ENCODE data around the gene FBXO42.

DNA sequence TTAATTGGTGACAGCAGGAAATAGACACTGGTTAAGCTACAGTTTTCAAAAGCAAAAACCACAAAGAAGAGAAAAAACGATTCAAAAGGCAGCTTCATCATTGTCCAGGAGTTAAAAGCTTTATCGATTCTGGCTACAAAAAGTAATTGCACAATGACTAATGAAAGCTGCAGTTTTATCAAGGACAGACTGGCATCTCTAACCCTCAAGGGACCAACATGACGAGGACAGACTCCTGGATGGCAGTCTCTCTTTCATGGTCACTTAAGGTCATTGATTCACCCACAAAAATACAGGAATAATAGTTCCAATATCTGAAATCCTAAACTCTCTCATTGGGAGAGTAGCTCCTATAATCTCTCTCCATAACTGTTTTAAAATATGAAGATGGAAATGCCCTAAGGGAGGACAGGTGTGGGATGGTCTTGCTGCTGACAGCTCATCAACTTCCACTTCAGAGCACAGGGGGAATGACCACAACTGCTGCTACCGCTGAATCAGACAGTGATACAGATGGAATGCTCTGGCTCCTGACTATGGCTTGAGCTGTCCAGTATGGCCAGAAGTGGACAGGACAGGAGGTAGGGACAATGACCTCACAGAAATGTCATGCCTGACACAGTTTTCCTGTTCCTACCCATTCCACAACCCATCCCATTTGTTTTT lies 97.9 kb downstream of the FBXO42 start:
- TF ChIP-seq EZH2 (IDR thresholded peaks at IDR 0.05; ENCODE audit: borderline replicate concordance, low read depth, low read length, severe bottlenecking) (no peak), POLR2A (IDR thresholded peaks at IDR 0.05; ENCODE audit: low read depth, low read length) (no peak), CTCF (IDR thresholded peaks at IDR 0.05; ENCODE audit: extremely low read depth in 1 of 2, insufficient read depth in 1 of 2, low read depth in 1 of 2, low read length in 2 of 2) (no peak), POLR2AphosphoS5 (IDR thresholded peaks at IDR 0.05; ENCODE audit: insufficient read depth, low read depth, low read length) (no peak), GATA2 (IDR thresholded peaks at IDR 0.05; ENCODE audit: insufficient read depth, insufficient read length, low read depth, low read length) (no peak), FOS (IDR thresholded peaks at IDR 0.05; ENCODE audit: borderline replicate concordance, insufficient read depth, low read length) (no peak)
- TF ChIP-seq, protein P1, sequence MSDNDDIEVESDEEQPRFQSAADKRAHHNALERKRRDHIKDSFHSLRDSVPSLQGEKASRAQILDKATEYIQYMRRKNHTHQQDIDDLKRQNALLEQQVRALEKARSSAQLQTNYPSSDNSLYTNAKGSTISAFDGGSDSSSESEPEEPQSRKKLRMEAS (IDR thresholded peaks at IDR 0.05; ENCODE audit: insufficient read depth, insufficient read length), result no peak

All from endothelial cell of umbilical vein (primary cell).